K562 (cell line): ENCODE data around the gene PSMD7. TPM values are rescaled to one million over a fixed set of nuclear protein-coding genes. Genes with fewer than 3 reads are reported as not detected.

Experiments
- ATAC-seq: fragments of 200-7000 bp; cut with Tn5 transposase; 3 replicates; pipeline ENCODE4 v1.9.1; 2020; ENCODE audit warnings: moderate library complexity
- BruUV-seq: library from RNA; stranded (reverse); fragments of 400-500 nt; replicated peaks from 2 replicates; lab custom pipeline; 2021; lab: Mats Ljungman, UMichigan
- CTCF ChIA-PET: fragments of 300-600 bp; formaldehyde crosslinking; extraction: SDS; loops from one replicate; lab custom pipeline; 2021; ENCODE audit warnings: low intra/inter-chr PET ratio; lab: Yijun Ruan, JAX
- POLR2A ChIA-PET: fragments of 300-600, 350-650 bp; sonication (Branson Sonifier 250); formaldehyde crosslinking; extraction: SDS; loops from one replicate; lab custom pipeline; 2021; ENCODE audit warnings: antibody characterized with exemption, inconsistent platforms; lab: Yijun Ruan, JAX
- DNase-seq, 4 experiments: peaks; one replicate each; pipeline versions ENCODE4 v3.0.0 to v3.0.0-alpha.2; 2011 to 2018; ENCODE audit warnings: low spot score in 3 of 4, mixed read lengths in 3 of 4; ENCODE audit errors: extremely low read depth in 1 of 4
- FAIRE-seq: peaks from 2 replicates; lab custom pipeline; 2011; peaks lifted over from hg19 to GRCh38; lab: Jason Lieb, UNC
- H2AFZ ChIP-seq: 2 replicates; pipeline ENCODE4 v1.6.0; 2011; ENCODE audit warnings: low read depth, low read length, control low read depth, inconsistent platforms
- H3K27ac ChIP-seq: fragments of 200-600 bp; 3 replicates; pipeline ENCODE4 v1.8.0; 2011; ENCODE audit warnings: low read depth, mild to moderate bottlenecking, control low read depth, inconsistent platforms, low read length, moderate library complexity, mixed read lengths; ENCODE audit errors: extremely low read depth
- H3K27me3 ChIP-seq, 2 experiments: fragments of 300-600 bp in 1 of 2; 2 replicates in 1 of 2; 3 replicates in 1 of 2; pipeline versions ENCODE4 v1.6.0 to v1.8.0; 2011; ENCODE audit warnings: inconsistent platforms in 2 of 2, low read length in 2 of 2, mild to moderate bottlenecking in 1 of 2, mixed read lengths in 1 of 2, moderate library complexity in 1 of 2; ENCODE audit not compliant: control insufficient read depth in 2 of 2, insufficient read depth in 2 of 2
- H3K36me3 ChIP-seq: fragments of 300-600 bp; 3 replicates; pipeline ENCODE4 v1.8.0; 2011; ENCODE audit warnings: mild to moderate bottlenecking, low read length, inconsistent platforms; ENCODE audit not compliant: control insufficient read depth, insufficient read depth
- H3K4me1 ChIP-seq, 2 experiments: fragments of 200-600 bp in 1 of 2; replicated peaks in 1 of 2; 2 replicates in 1 of 2; 3 replicates in 1 of 2; pipeline versions ENCODE4 v1.5.1 to v1.8.0; 2011; ENCODE audit warnings: inconsistent platforms in 2 of 2, low read length in 2 of 2, mild to moderate bottlenecking in 1 of 2, mixed read lengths in 1 of 2, moderate library complexity in 1 of 2; ENCODE audit not compliant: control insufficient read depth in 2 of 2, insufficient read depth in 2 of 2
- H3K4me2 ChIP-seq: 2 replicates; pipeline ENCODE4 v1.6.1; 2011; ENCODE audit warnings: low read length, control low read depth, inconsistent platforms, mixed read lengths; ENCODE audit not compliant: insufficient read depth
- H3K4me3 ChIP-seq: fragments of 200-600 bp; sonication (generic), shearing (Covaris generic); 2 replicates; pipeline ENCODE4 v1.5.1; 2016; ENCODE audit warnings: control low read depth, inconsistent platforms
- H3K79me2 ChIP-seq: fragments of 200-600 bp; 3 replicates; pipeline ENCODE4 v1.8.0; 2011; ENCODE audit warnings: low read length, inconsistent platforms; ENCODE audit not compliant: control insufficient read depth, insufficient read depth
- H3K9ac ChIP-seq, 2 experiments: 2 replicates each; pipeline versions ENCODE4 v1.6.0 to v1.6.1; 2011; ENCODE audit warnings: low read depth in 2 of 2, low read length in 2 of 2, control low read depth in 1 of 2, inconsistent platforms in 1 of 2, mild to moderate bottlenecking in 1 of 2, mixed read lengths in 1 of 2; ENCODE audit not compliant: insufficient read depth in 1 of 2
- H3K9me1 ChIP-seq: one replicate; pipeline ENCODE4 v1.6.0; 2011; ENCODE audit warnings: inconsistent platforms, mild to moderate bottlenecking, low read length, moderate library complexity; ENCODE audit not compliant: control insufficient read depth, insufficient read depth
- H3K9me3 ChIP-seq: replicated peaks from 2 replicates; pipeline ENCODE4 v1.5.1; 2011; ENCODE audit warnings: low read depth, low read length, inconsistent platforms; ENCODE audit not compliant: control insufficient read depth, insufficient read depth
- H4K20me1 ChIP-seq: replicated peaks from 2 replicates; pipeline ENCODE4 v1.6.1; 2011; ENCODE audit warnings: low read length, inconsistent platforms, mixed read lengths; ENCODE audit not compliant: control insufficient read depth, insufficient read depth
- ATF6 ChIP-seq: sonication (generic); formaldehyde crosslinking; IDR thresholded peaks from 2 replicates; pipeline ENCODE4 v1.4.0; 2020; ENCODE audit warnings: mild to moderate bottlenecking, missing genetic modification reagents
- ESRRA ChIP-seq: fragments of 450-650 bp; IDR thresholded peaks from 2 replicates; pipeline ENCODE4 v1.6.1; 2014; ENCODE audit warnings: low read depth, mild to moderate bottlenecking, moderate library complexity, borderline replicate concordance
- GATAD2B ChIP-seq: fragments of 450-650 bp; IDR thresholded peaks from 2 replicates; pipeline ENCODE4 v1.6.1; 2017; ENCODE audit warnings: mild to moderate bottlenecking, borderline replicate concordance
- HMBOX1 ChIP-seq: sonication (generic); IDR thresholded peaks from 2 replicates; pipeline ENCODE4 v1.6.1; 2016
- MCM5 ChIP-seq: fragments of 450-650 bp; IDR thresholded peaks from 2 replicates; pipeline ENCODE4 v1.6.1; 2016; ENCODE audit warnings: low read depth
- NFRKB ChIP-seq: fragments of 450-650 bp; IDR thresholded peaks from 2 replicates; pipeline ENCODE4 v1.6.1; 2016; ENCODE audit warnings: low read depth
- POLR2G ChIP-seq: fragments of 200-400 bp; formaldehyde crosslinking; IDR thresholded peaks from 2 replicates; pipeline ENCODE4 v1.6.1; 2017; ENCODE audit warnings: low read depth, mild to moderate bottlenecking, antibody characterized with exemption, low read length, moderate library complexity
- SOX6 ChIP-seq: fragments of 450-650 bp; IDR thresholded peaks from 2 replicates; pipeline ENCODE4 v1.6.1; 2014; ENCODE audit warnings: mild to moderate bottlenecking
- ZNF583 ChIP-seq: fragments of 250-450 bp; sonication (Bioruptor Pico); IDR thresholded peaks from 2 replicates; pipeline ENCODE4 v1.4.0; 2020
- ZNF766 ChIP-seq: fragments of 200-800 bp; sonication (Bioruptor generic); conservative IDR thresholded peaks from 2 replicates; pipeline ENCODE4 v1.6.1; 2016; ENCODE audit warnings: missing genetic modification characterization, missing compliant biosample characterization
- WGBS: fragments of 100-300 bp; shearing (Covaris generic); methylation state at CpG from one replicate; pipeline ENCODE4 v1.1.6; 2016; ENCODE audit warnings: low coverage, mixed read lengths; ENCODE audit not compliant: insufficient coverage; ENCODE audit errors: missing lambda C conversion rate; 5-methylcytosine and 5-hydroxymethylcytosine counted together
- in situ Hi-C: fragments of 300-500 bp; cut with MboI; formaldehyde crosslinking; loops from 4 replicates; pipeline ENCODE4 v1.15.0; 2018; ENCODE audit warnings: inconsistent platforms, mixed read lengths
- intact Hi-C: fragments of 100-400 bp; cut with micrococcal nuclease; formaldehyde crosslinking; loops from 2 replicates; pipeline ENCODE4 v1.14.2; 2022
- polyA plus RNA-seq, 8 experiments: library from polyadenylated mRNA; depleted of rRNA in 4 of 8; stranded (reverse) in 5 of 8; unstranded in 3 of 8; fragments of >200 nt; fragmentation: Nextera tagmentation in 2 of 8; fragmentation: Illumina TruSeq in 1 of 8; extraction: Ambion mirVana in 2 of 8; extraction: Trizol in 1 of 8; gene quantifications; 2 replicates each; pipeline versions ENCODE4 v1.2.1 to v1.2.3, GENCODE V29; 2011 to 2014; ENCODE audit warnings: inconsistent platforms in 1 of 8, missing spikeins in 1 of 8
- total RNA-seq, 7 experiments: library from RNA; depleted of rRNA in 6 of 7; stranded (reverse); fragments of >200 nt in 6 of 7; fragmentation: Illumina TruSeq in 2 of 7; extraction: Trizol in 2 of 7; gene quantifications; 2 replicates each; pipeline versions ENCODE4 v1.2.1 to v1.2.3, GENCODE V29; 2011 to 2021; ENCODE audit warnings: low replicate concordance in 1 of 7

The PSMD7 gene
- total and polyA plus RNA-seq, 9 of the 15 experiments (the other 6 are each of a cell fraction or from before 2014, with no cell fraction given) = 100 to 226 (median 156) TPM

- TF ChIP-seq MCM5 (no peak), GATAD2B (no peak)
- TF ChIP-seq, all 486 proteins: peak for 26
Observed at GRCh38 chr16:74280448-74280847, 16.2 kb upstream of the PSMD7 start (continued).

- DNase-seq (peak in 1 of 4 experiments; percentile 41), FAIRE-seq (no peak), ATAC-seq (peak; percentile 18; the same call in 2 of the 3 replicates)
- no peaks in the 10 kb centered on the region for H3K79me2 ChIP-seq
- H3K9me1 ChIP-seq = no peaks in the 10 kb centered on the region
- WGBS = 0% methylated on average over 1 of the region's 1 CpG
- TF ChIP-seq POLR2G (no peak), HMBOX1 (peak; percentile 56; the same call in 1 of the 2 replicates), ZNF766 (CRISPR knock-in tag) (0 out of 2 replicates have a peak, but pooled peaks have one; percentile 33), ATF6 (CRISPR knock-in tag) (no peak), ZNF583 (no peak), SOX6 (peak; percentile 59; the same call in 1 of the 2 replicates), NFRKB (no peak), ESRRA (peak; percentile 91)
- H3K9me3 ChIP-seq = no peaks in the 10 kb centered on the region
- H3K27ac ChIP-seq = no peak overlapping the region
- no peak overlapping the region for H3K4me2 ChIP-seq
- intact Hi-C loops = no loop called here
- no TSS peak for BruUV-seq
- H3K4me3 ChIP-seq = no peak overlapping the region
- no peak overlapping the region for H2AFZ ChIP-seq
- H3K27me3 ChIP-seq = no peaks in the 10 kb centered on the region; a peak in 1 of 5 replicates
- CTCF ChIA-PET = no interaction called here
- H3K4me1 ChIP-seq = peaks cover 6 to 9% of the 10 kb centered on the region in 2 experiments; a peak in 4 of 5 replicates
- POLR2A ChIA-PET = no interaction called here
- H3K36me3 ChIP-seq = no peaks in the 10 kb centered on the region
- no peaks in the 10 kb centered on the region for H4K20me1 ChIP-seq
- 0 out of 4 replicates have a peak overlapping the region, but pooled peaks of 1 of the 2 experiments have one; percentile 36 for H3K9ac ChIP-seq
- in situ Hi-C loops = no loop called here
Observed at GRCh38 chr16:74281300-74281699, 15.3 kb upstream of the PSMD7 start.
